Astrocyte (in vitro differentiated cells and primary cell): ENCODE measurements around the gene C9orf50. TPM values are rescaled to one million over a fixed set of nuclear protein-coding genes. Genes with fewer than 3 reads are reported as not detected.

Experiments
- DNase-seq: peaks from one replicate; pipeline ENCODE4 v3.0.0-alpha.2; 2010; ENCODE audit warnings: low read depth
- FAIRE-seq: peaks from 2 replicates; lab custom pipeline; 2011; peaks lifted over from hg19 to GRCh38; lab: Jason Lieb, UNC
- H2AFZ ChIP-seq: 2 replicates; pipeline ENCODE4 v1.6.0; 2012; ENCODE audit warnings: low read depth, low read length, inconsistent platforms
- H3K27ac ChIP-seq: 2 replicates; pipeline ENCODE4 v1.5.1; 2011; ENCODE audit warnings: low read depth, low read length, inconsistent platforms
- H3K27me3 ChIP-seq: 2 replicates; pipeline ENCODE4 v1.6.0; 2011; ENCODE audit warnings: low read length, inconsistent platforms; ENCODE audit not compliant: insufficient read depth
- H3K36me3 ChIP-seq: 2 replicates; pipeline ENCODE4 v1.5.1; 2011; ENCODE audit warnings: low read length, inconsistent platforms; ENCODE audit not compliant: insufficient read depth
- H3K4me1 ChIP-seq: 2 replicates; pipeline ENCODE4 v1.5.1; 2011; ENCODE audit warnings: low read length, inconsistent platforms; ENCODE audit not compliant: insufficient read depth
- H3K4me2 ChIP-seq: 2 replicates; pipeline ENCODE4 v1.6.0; 2012; ENCODE audit warnings: low read length, inconsistent platforms
- H3K4me3 ChIP-seq: 2 replicates; pipeline ENCODE4 v1.5.1; 2011; ENCODE audit warnings: low read depth, mild to moderate bottlenecking, low read length, inconsistent platforms; ENCODE audit not compliant: insufficient read depth
- H3K79me2 ChIP-seq: 2 replicates; pipeline ENCODE4 v1.6.0; 2012; ENCODE audit warnings: mild to moderate bottlenecking, low read length, inconsistent platforms; ENCODE audit not compliant: insufficient read depth
- H3K9ac ChIP-seq: 2 replicates; pipeline ENCODE4 v1.6.0; 2012; ENCODE audit warnings: mild to moderate bottlenecking, low read length, inconsistent platforms
- H3K9me3 ChIP-seq: 2 replicates; pipeline ENCODE4 v1.5.1; 2012; ENCODE audit warnings: low read depth, mild to moderate bottlenecking, low read length, inconsistent platforms; ENCODE audit not compliant: insufficient read depth
- H4K20me1 ChIP-seq: 2 replicates; pipeline ENCODE4 v1.6.0; 2012; ENCODE audit warnings: low read length, inconsistent platforms; ENCODE audit not compliant: insufficient read depth
- H3K27ac Mint-ChIP-seq: one replicate; pipeline ENCODE4 v1.8.0; 2021; ENCODE audit warnings: mild to moderate bottlenecking, mixed read lengths; ENCODE audit not compliant: unreplicated experiment
- H3K27me3 Mint-ChIP-seq: one replicate; pipeline ENCODE4 v1.8.0; 2021; ENCODE audit warnings: low read depth, mixed read lengths; ENCODE audit not compliant: unreplicated experiment
- H3K36me3 Mint-ChIP-seq: one replicate; pipeline ENCODE4 v1.8.0; 2021; ENCODE audit warnings: low read depth, mixed read lengths; ENCODE audit not compliant: unreplicated experiment
- H3K4me1 Mint-ChIP-seq: one replicate; pipeline ENCODE4 v1.8.0; 2021; ENCODE audit warnings: low read depth, mixed read lengths; ENCODE audit not compliant: unreplicated experiment
- H3K4me3 Mint-ChIP-seq: one replicate; pipeline ENCODE4 v1.8.0; 2021; ENCODE audit warnings: mild to moderate bottlenecking, moderate library complexity, mixed read lengths; ENCODE audit not compliant: unreplicated experiment
- H3K9me3 Mint-ChIP-seq: one replicate; pipeline ENCODE4 v1.8.0; 2021; ENCODE audit warnings: mild to moderate bottlenecking, mixed read lengths; ENCODE audit not compliant: unreplicated experiment
- EZH2 ChIP-seq: IDR thresholded peaks from 2 replicates; pipeline ENCODE4 v1.6.1; 2012; ENCODE audit warnings: mild to moderate bottlenecking, low read length, inconsistent platforms; ENCODE audit not compliant: insufficient read depth
- total RNA-seq: library from RNA; stranded (reverse); gene quantifications from 2 replicates; pipeline ENCODE4 v1.2.1, GENCODE V29; 2021
- TF ChIP-seq, protein P1 (sequence below): IDR thresholded peaks from 2 replicates; pipeline ENCODE4 v1.5.1; 2011; ENCODE audit warnings: low read depth, mild to moderate bottlenecking, inconsistent platforms, low read length, moderate library complexity; ENCODE audit not compliant: insufficient read depth

C9orf50 gene
- total RNA-seq, 1 donor from 2014 or later = 0.41 TPM

DNA sequence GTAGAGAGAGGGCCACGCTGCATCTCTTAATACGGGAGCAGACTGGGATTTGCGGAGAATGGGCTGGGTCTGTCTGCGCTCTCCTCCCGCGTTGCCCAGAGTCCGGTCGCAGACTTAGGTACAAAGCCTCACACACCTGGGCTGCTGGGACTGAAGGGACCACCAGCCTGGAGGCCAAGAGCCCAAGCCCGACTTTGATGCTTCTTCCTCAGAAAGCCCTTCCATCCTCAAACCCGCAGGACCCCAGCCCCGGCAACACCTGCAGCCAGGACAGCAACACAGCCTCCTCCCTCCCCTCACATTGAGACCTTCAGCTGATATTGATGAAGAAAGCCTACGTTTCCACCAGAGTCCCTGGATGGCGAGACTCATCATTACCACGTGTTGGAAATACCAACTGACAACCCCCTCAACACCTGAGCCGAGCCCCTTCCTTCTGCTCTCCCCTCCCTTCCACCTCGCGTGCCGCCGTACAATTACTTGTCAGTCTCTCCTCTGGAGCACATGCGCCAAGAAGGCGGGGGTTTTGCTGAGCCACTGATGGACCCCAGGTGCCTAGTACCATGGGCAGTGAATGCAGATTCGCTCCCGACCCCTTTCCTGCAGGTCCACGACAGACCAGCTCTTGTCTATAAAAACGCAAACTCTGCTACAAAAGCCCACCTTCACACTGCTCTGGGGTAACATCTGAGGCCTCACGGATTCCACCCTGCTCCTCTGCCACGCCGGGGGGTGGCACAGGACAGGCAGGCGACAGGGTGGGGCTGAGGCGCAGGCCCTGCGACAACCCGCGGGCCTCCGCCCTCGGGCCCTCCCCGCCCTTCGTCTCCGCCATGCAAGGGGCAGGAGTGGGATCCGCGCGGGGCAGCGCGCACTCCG is 20.2 kb upstream of the C9orf50 start:
- Mint-ChIP-seq H3K27me3 (peaks cover 5% of the 10 kb centered on the region), H3K4me1 (peaks cover 11% of the 10 kb centered on the region), H3K36me3 (peaks cover 2% of the 10 kb centered on the region), H3K9me3 (no peaks in the 10 kb centered on the region), H3K27ac (peak overlapping the region; percentile 35), H3K4me3 (peak overlapping the region; percentile 94)
- Histone ChIP-seq H3K9ac (peak overlapping the region; percentile 94), H3K79me2 (peaks cover 52% of the 10 kb centered on the region), H3K36me3 (peaks cover 12% of the 10 kb centered on the region), H3K4me2 (peak overlapping the region; percentile 98), H3K4me3 (peak overlapping the region; percentile 87), H3K27me3 (no peaks in the 10 kb centered on the region), H3K27ac (peak overlapping the region; percentile 58), H2AFZ (peak overlapping the region; percentile 61), H3K9me3 (no peaks in the 10 kb centered on the region), H4K20me1 (peaks cover 52% of the 10 kb centered on the region), H3K4me1 (peaks cover 20% of the 10 kb centered on the region)
- FAIRE-seq (no peak), DNase-seq (no peak)
- TF ChIP-seq, protein P1, sequence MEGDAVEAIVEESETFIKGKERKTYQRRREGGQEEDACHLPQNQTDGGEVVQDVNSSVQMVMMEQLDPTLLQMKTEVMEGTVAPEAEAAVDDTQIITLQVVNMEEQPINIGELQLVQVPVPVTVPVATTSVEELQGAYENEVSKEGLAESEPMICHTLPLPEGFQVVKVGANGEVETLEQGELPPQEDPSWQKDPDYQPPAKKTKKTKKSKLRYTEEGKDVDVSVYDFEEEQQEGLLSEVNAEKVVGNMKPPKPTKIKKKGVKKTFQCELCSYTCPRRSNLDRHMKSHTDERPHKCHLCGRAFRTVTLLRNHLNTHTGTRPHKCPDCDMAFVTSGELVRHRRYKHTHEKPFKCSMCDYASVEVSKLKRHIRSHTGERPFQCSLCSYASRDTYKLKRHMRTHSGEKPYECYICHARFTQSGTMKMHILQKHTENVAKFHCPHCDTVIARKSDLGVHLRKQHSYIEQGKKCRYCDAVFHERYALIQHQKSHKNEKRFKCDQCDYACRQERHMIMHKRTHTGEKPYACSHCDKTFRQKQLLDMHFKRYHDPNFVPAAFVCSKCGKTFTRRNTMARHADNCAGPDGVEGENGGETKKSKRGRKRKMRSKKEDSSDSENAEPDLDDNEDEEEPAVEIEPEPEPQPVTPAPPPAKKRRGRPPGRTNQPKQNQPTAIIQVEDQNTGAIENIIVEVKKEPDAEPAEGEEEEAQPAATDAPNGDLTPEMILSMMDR = no peak
- no peak for TF ChIP-seq EZH2

DNA sequence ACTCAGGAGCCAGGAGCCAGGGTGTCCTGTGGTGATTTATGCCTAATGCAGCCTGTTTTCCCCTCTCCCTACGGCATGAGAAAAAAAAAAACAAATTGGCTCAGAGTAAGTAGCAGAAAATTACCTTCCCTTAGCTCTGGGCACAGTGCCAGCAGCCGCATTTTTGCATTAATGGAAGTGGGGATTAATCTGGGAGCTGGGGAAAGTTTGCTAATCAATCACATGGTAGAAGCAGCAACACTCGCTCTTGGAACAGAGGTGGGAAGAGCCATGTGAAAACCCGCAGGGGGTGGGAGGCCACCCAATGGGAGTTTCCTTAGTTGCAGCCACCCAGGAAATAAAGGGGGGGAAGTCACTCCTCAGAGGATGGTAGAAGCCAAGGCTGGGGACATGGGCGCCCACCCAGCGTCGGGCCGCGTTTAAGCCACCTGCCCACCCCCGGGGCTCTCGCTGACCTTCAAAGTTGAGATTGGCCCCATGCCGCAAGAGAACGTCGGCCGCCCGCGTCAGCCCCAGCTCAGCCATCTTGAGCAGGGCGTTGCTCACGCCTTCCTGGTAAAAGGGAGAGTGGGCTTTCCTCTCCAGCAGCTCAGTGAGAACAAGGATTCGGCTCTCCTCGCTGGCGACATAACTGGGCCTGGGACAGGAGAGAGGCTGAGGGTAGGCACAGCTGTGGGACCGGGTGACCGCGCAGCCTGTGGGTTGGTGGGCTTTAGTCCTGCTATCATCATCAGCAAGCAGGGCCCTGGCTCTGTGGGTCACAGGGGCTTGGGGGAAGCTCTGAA is 19.4 kb upstream of the C9orf50 start:
- Mint-ChIP-seq H3K4me3 (peak overlapping the region; percentile 94), H3K4me1 (peaks cover 11% of the 10 kb centered on the region), H3K9me3 (no peaks in the 10 kb centered on the region), H3K27ac (no peak overlapping the region), H3K36me3 (peaks cover 2% of the 10 kb centered on the region), H3K27me3 (peaks cover under 1% of the 10 kb centered on the region)
- peaks cover 58% of the 10 kb centered on the region for H4K20me1 ChIP-seq
- no peaks in the 10 kb centered on the region for H3K9me3 ChIP-seq
- H3K4me1 ChIP-seq = peaks cover 20% of the 10 kb centered on the region
- peak overlapping the region; percentile 98 for H3K4me2 ChIP-seq
- H3K27ac ChIP-seq = no peak overlapping the region
- no peaks in the 10 kb centered on the region for H3K27me3 ChIP-seq
- H2AFZ ChIP-seq = no peak overlapping the region
- TF ChIP-seq, protein P1 = no peak
- no peak for TF ChIP-seq EZH2
- H3K36me3 ChIP-seq = peaks cover 13% of the 10 kb centered on the region
- DNase-seq (peak; percentile 81), FAIRE-seq (no peak)
- peak overlapping the region; percentile 87 for H3K4me3 ChIP-seq
- peaks cover 59% of the 10 kb centered on the region for H3K79me2 ChIP-seq
- H3K9ac ChIP-seq = peak overlapping the region; percentile 94
